Activated naive CD4-positive, alpha-beta T cell treated with anti-CD3 and anti-CD28 coated beads, Interleukin-2, amount 10 ng/mL, durations not matched to agents 7 days and 5 days (primary cell): ENCODE data around the gene HIRA.
A peak's percentile ranks its signal among the peaks of the same experiment; 100 is the strongest.
"Not testable (repeated sequence)": the region's sequence is repeated elsewhere in the genome, so short reads cannot be mapped to it uniquely, and the experiment has no call there.

Experiments
- CTCF ChIA-PET: fragments of 350-600 bp; sonication (Branson Sonifier 250); formaldehyde crosslinking; loops from one replicate; lab custom pipeline; 2021; ENCODE audit warnings: antibody characterized with exemption; lab: Charles Lee
- DNase-seq: peaks from one replicate; pipeline ENCODE4 v3.0.0-alpha.2; 2020
- H3K27ac Mint-ChIP-seq: one replicate; pipeline ENCODE4 v1.8.0; 2021; ENCODE audit warnings: mild to moderate bottlenecking, moderate library complexity, mixed read lengths
- H3K27me3 Mint-ChIP-seq: one replicate; pipeline ENCODE4 v1.8.0; 2021; ENCODE audit warnings: mild to moderate bottlenecking, mixed read lengths
- H3K36me3 Mint-ChIP-seq: one replicate; pipeline ENCODE4 v1.8.0; 2021; ENCODE audit warnings: mixed read lengths
- H3K4me1 Mint-ChIP-seq: one replicate; pipeline ENCODE4 v1.8.0; 2021; ENCODE audit warnings: mixed read lengths
- H3K4me3 Mint-ChIP-seq: one replicate; pipeline ENCODE4 v1.8.0; 2021; ENCODE audit warnings: mild to moderate bottlenecking, moderate library complexity, mixed read lengths
- H3K9me3 Mint-ChIP-seq: one replicate; pipeline ENCODE4 v1.8.0; 2021; ENCODE audit warnings: mixed read lengths

The HIRA gene

GRCh38 chr22:19455585-19456370 lies 24.2 kb upstream of the HIRA start:
- CTCF ChIA-PET, result no interaction called here
- Mint-ChIP-seq H3K36me3 (peaks cover 54% of the 10 kb centered on the region), H3K4me1 (no peaks in the 10 kb centered on the region), H3K27me3 (no peaks in the 10 kb centered on the region), H3K9me3 (no peaks in the 10 kb centered on the region), H3K4me3 (no peak overlapping the region), H3K27ac (no peak overlapping the region)
- no peak for DNase-seq

GRCh38 chr22:19455033-19455432 lies 23.5 kb upstream of the HIRA start:
- Mint-ChIP-seq H3K27ac (no peak overlapping the region), H3K4me1 (no peaks in the 10 kb centered on the region), H3K9me3 (no peaks in the 10 kb centered on the region), H3K27me3 (no peaks in the 10 kb centered on the region), H3K36me3 (peaks cover 56% of the 10 kb centered on the region), H3K4me3 (no peak overlapping the region)
- CTCF ChIA-PET, result no interaction called here
- DNase-seq, result no peak

GRCh38 chr22:19454156-19454555 lies 22.6 kb upstream of the HIRA start:
- Mint-ChIP-seq H3K27ac (no peak overlapping the region), H3K27me3 (no peaks in the 10 kb centered on the region), H3K9me3 (no peaks in the 10 kb centered on the region), H3K4me3 (no peak overlapping the region), H3K36me3 (peaks cover 56% of the 10 kb centered on the region), H3K4me1 (peaks cover 6% of the 10 kb centered on the region)
- no peak for DNase-seq
- CTCF ChIA-PET, result interaction anchor here (0.7 kb wide), 1 partner anchor 10 kb away, joined by 3 read pairs; no protein-coding TSS in a partner anchor

- Mint-ChIP-seq H3K4me1 (peaks cover 11% of the 10 kb centered on the region), H3K27me3 (no peaks in the 10 kb centered on the region), H3K4me3 (no peak overlapping the region), H3K27ac (no peak overlapping the region), H3K36me3 (peaks cover 56% of the 10 kb centered on the region), H3K9me3 (no peaks in the 10 kb centered on the region)
- CTCF ChIA-PET, result interaction anchor here (0.7 kb wide), 1 partner anchor 10 kb away, joined by 3 read pairs; no protein-coding TSS in a partner anchor
- no peak for DNase-seq
Measured at GRCh38 chr22:19453718-19454117, 22.2 kb upstream of the HIRA start.

DNA sequence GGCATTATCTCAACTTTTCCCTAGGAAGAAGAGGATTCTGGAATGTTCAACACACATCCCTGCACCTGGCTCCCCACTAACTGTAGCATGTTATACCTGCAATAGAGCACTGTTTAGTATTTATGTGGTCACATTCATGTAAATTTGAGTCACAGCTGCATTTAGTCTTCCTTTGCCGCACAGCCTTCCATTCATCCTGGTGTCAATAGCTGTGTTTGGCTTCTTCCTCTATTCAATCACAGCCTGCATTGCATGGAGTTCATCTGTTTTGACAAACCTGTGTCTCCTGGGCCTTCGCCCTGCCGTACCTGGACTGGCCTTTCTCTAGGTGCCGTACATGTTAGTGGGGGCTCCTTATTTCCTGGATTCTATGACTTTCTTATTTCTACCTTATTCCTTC lies 20.0 kb upstream of the HIRA start:
- H3K27ac Mint-ChIP-seq, result no peak overlapping the region
- no peaks in the 10 kb centered on the region for H3K27me3 Mint-ChIP-seq
- H3K4me1 Mint-ChIP-seq, result peaks cover 24% of the 10 kb centered on the region
- CTCF ChIA-PET, result interaction anchor here (1.4 kb wide), 1 partner anchor 18 kb away, joined by 4 read pairs; no protein-coding TSS in a partner anchor
- H3K4me3 Mint-ChIP-seq, result no peak overlapping the region
- peaks cover 59% of the 10 kb centered on the region for H3K36me3 Mint-ChIP-seq
- H3K9me3 Mint-ChIP-seq, result no peaks in the 10 kb centered on the region
- no peak for DNase-seq

DNA sequence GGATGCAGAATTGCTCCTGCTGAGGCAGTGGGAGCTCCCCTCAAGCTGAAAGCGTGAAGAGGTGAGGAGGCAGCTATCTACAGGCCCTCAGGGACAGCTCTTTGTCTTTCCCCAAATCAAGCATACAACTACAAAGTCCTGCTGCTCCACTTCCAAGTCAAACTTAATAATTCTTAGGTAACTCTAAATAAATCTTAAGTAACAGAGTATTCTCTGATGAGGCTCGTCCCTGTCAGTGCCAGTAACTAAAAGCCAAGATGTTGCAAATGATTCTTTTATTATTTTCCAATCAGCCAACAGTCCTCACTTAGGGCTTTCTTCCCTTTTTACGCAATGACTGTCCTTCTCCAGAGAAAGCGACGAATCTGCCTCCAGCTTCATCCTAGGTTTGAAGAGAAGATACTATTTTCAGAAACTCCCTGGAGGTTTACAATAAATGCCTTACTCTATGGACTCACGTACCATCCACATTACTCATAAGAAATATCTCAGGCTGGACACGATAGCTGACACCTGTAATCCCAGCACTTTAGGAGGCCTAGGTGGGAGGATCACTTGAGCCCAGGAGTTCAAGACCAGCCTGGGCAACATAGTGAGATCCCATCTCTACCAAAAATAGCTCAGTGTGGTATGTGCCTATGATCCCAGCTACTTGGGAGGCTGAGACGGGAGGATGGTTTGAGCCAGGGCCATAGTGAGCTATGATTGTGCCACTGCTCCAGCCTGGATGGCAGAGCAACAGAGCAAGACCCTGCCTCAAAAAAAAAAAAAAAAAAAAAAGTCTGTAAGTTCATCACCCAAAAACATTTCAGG lies 19.0 kb upstream of the HIRA start:
- Mint-ChIP-seq H3K9me3 (no peaks in the 10 kb centered on the region), H3K4me3 (no peak overlapping the region), H3K36me3 (peaks cover 54% of the 10 kb centered on the region), H3K4me1 (peaks cover 31% of the 10 kb centered on the region), H3K27me3 (no peaks in the 10 kb centered on the region), H3K27ac (no peak overlapping the region)
- CTCF ChIA-PET, result interaction anchor here (1.4 kb wide), 1 partner anchor 19 kb away, joined by 4 read pairs; no protein-coding TSS in a partner anchor
- no peak for DNase-seq

DNA sequence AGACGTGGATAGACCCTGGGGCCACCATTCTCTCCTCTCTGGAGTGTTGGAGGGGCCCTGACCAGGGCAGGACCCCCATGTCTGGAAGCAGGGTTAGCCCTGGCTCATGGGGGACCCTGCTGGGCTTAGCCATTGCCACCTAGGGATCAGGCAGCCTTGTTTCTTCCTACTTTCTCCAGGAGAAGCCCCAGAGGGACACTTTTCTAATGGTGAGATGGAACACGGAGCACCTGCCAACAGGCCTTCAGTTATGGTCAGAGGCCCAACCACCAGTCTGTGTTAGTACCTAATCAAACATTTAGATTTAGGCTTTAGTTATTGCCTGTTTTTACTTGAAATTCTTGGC lies 17.9 kb upstream of the HIRA start:
- H3K4me3 Mint-ChIP-seq, result no peak overlapping the region
- peak overlapping the region; percentile 60 for H3K27ac Mint-ChIP-seq
- H3K27me3 Mint-ChIP-seq, result no peaks in the 10 kb centered on the region
- CTCF ChIA-PET, result no interaction called here
- H3K4me1 Mint-ChIP-seq, result peaks cover 41% of the 10 kb centered on the region
- DNase-seq, result no peak
- no peaks in the 10 kb centered on the region for H3K9me3 Mint-ChIP-seq
- H3K36me3 Mint-ChIP-seq, result peaks cover 51% of the 10 kb centered on the region

DNA sequence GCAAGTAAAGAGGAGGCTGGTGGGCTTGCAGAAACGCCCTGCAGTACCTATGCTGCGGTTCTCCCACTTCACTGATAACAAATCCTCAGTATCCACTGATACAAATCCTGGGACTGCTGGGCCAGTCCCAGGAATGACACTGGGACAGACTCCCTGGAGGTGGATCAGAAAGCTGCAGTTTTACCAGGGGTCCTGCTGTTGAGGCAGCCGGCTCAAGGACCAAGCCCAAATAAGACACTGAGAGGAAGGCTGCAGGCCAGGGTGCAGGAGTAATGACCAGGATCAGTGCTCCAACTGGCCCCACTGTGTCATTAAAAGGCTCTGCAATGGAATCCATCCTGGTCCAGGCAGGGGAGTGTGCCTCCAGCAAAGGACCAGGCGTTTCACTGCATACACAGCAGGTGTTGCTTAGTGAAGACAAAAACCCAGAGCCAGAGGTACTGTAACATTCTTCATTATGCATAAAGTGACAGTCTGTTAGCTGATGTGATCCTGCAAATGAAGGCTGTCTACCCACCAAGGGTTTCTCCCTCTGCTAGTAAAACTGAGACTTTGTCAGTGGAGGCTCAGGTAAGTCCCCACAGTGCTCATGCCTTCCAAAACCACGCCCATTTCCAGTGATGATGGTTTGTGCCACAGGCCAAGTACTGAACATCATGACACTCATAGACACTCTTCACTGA lies 17.3 kb upstream of the HIRA start:
- H3K9me3 Mint-ChIP-seq, result no peaks in the 10 kb centered on the region
- peaks cover 52% of the 10 kb centered on the region for H3K36me3 Mint-ChIP-seq
- peak overlapping the region; percentile 91 for H3K4me3 Mint-ChIP-seq
- no peaks in the 10 kb centered on the region for H3K27me3 Mint-ChIP-seq
- peak overlapping the region; percentile 95 for H3K27ac Mint-ChIP-seq
- peak; percentile 31 for DNase-seq
- CTCF ChIA-PET, result no interaction called here
- peaks cover 41% of the 10 kb centered on the region for H3K4me1 Mint-ChIP-seq

DNA sequence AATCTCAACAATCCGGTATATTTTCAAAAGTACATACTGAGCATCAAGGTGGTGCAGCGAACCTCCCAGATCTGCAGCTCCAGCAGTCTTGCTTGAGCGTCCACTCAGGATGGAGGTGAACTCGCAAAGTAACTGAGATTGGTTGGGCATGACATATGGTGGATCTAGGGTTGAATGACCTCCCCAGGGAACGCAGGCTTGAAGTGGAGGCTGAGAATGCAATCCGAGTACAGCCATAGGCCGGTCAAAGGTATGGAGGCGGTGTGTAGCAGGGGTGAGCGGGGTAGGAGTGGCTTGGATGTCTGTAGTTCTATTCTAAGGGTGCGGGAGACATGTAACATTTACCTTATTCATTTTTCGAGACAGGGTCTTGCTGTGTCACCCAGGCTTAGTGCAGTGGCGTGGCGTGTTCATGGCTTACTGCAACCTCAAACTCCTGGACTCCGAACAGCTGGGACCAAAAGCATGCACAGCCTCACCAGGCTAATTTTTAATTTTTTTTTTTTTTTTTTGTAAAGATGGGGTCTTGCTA lies 16.6 kb upstream of the HIRA start:
- CTCF ChIA-PET, result interaction anchor here (1.3 kb wide), 1 partner anchor 30 kb away, joined by 4 read pairs; no protein-coding TSS in a partner anchor
- peak overlapping the region; percentile 91 for H3K4me3 Mint-ChIP-seq
- H3K27ac Mint-ChIP-seq, result peak overlapping the region; percentile 95
- no peaks in the 10 kb centered on the region for H3K27me3 Mint-ChIP-seq
- peaks cover 50% of the 10 kb centered on the region for H3K36me3 Mint-ChIP-seq
- H3K9me3 Mint-ChIP-seq, result no peaks in the 10 kb centered on the region
- peaks cover 43% of the 10 kb centered on the region for H3K4me1 Mint-ChIP-seq
- DNase-seq, result peak; percentile 52

DNA sequence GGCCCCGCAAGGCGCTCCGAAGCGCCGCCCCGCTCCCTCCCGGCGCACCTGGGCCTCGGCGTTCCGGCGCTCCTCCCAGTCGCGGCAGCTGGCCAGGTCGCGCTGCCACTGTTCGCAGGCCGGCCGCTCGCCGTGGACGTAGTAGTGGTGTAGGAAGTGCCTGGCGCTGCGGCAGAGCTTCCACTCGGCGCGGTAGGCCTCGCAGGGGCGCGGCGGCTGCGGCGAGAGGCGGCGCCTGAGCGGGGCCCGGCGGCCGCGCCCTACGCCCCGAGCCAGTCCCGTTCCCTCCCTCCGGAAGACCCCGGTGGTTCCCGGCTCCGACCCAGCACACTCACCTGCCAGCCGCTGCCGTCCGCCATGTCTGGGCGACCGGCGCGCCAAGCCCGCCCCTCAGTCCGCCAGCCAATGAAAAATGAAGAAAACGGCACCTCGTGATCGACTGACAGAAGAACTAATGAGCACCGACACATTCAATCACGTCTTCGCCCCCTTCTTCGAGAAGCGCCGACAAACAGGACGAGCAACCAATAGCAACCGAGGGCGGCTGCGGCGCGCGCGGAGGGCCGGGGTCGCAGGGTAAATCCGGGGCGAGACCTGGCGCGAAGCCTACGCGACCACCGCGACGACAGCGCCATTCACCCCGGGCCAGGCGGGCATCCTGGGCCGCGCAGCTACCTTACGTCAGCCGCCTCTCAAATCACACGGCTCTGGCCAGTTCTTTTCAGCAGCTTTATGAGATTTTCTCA lies 16.0 kb upstream of the HIRA start, which contains the start of gene C22orf39:
C22orf39 (minus strand) TSS at position 382 of the 746 bp plus-strand sequence; CDS start at position 359, 23 bp downstream.
- peak within 1 kb of the TSS; percentile 91 for H3K4me3 Mint-ChIP-seq
- H3K9me3 Mint-ChIP-seq, result no peaks in the 10 kb centered on the region
- peaks cover 47% of the 10 kb centered on the region for H3K4me1 Mint-ChIP-seq
- H3K36me3 Mint-ChIP-seq, result peaks cover 49% of the 10 kb centered on the region
- DNase-seq, result peak; percentile 94
- H3K27ac Mint-ChIP-seq, result peak within 1 kb of the TSS; percentile 95
- H3K27me3 Mint-ChIP-seq, result no peaks in the 10 kb centered on the region
- CTCF ChIA-PET, result interaction anchor here (1.3 to 1.4 kb wide), 2 partner anchors 13 to 30 kb away, joined by 3 to 4 read pairs; no protein-coding TSS in a partner anchor

DNA sequence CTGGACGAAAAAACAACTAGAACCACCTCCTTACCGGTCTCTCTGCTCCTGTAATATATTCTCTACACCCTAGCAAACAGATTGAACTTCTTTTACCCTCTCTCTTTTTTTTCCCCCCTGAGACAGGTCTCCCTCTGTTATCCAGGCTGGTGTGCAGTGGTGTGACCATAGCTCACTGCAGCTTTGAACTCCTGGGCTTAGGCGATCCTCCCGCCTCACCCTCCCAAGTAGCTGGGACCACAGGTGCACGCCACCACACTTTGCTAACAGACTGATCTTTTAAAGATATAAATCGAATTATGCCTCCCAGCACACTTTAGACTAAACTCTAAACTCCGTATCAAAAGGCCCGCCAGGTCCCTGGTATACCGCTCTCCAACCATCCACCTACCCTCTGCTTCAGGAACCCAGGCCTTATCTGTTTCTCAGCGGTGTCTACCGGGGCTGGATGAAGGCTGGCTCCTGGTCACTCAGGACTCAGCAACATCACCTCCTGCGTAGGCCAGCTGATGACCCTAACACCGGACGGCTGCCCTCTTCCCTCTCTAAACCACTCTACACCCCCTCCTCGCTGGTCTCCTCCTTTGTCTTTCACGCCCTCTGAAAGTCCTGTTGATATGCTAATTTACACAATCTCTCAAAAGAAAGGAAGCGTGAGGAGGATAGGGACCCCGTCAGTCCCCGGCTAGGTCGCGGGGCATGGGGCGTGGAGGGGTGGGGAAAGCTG lies 15.2 kb upstream of the HIRA start:
- no peaks in the 10 kb centered on the region for H3K27me3 Mint-ChIP-seq
- H3K4me1 Mint-ChIP-seq, result peaks cover 49% of the 10 kb centered on the region
- CTCF ChIA-PET, result interaction anchor here (1.3 to 1.4 kb wide), 2 partner anchors 13 to 31 kb away, joined by 3 to 4 read pairs; no protein-coding TSS in a partner anchor
- no peaks in the 10 kb centered on the region for H3K9me3 Mint-ChIP-seq
- no peak for DNase-seq
- peak overlapping the region; percentile 91 for H3K4me3 Mint-ChIP-seq
- H3K27ac Mint-ChIP-seq, result peak overlapping the region; percentile 95
- peaks cover 46% of the 10 kb centered on the region for H3K36me3 Mint-ChIP-seq

GRCh38 chr22:19445279-19445982 lies 13.9 kb upstream of the HIRA start:
- not testable (repeated sequence) for DNase-seq, H3K27me3 Mint-ChIP-seq, H3K9me3 Mint-ChIP-seq
- peak overlapping the region; percentile 29 for H3K4me3 Mint-ChIP-seq
- H3K36me3 Mint-ChIP-seq, result peaks cover 44% of the 10 kb centered on the region
- H3K27ac Mint-ChIP-seq, result peak overlapping the region; percentile 82
- CTCF ChIA-PET, result interaction anchor here (1.0 to 1.3 kb wide), 4 partner anchors 11 to 184 kb away, joined by 3 to 4 read pairs (median 4); no protein-coding TSS in a partner anchor
- H3K4me1 Mint-ChIP-seq, result peaks cover 49% of the 10 kb centered on the region
